Measurements from ENCODE around the gene CRABP2.
A peak's percentile ranks its signal among the peaks of the same experiment; 100 is the strongest.

Gene CRABP2

DNA sequence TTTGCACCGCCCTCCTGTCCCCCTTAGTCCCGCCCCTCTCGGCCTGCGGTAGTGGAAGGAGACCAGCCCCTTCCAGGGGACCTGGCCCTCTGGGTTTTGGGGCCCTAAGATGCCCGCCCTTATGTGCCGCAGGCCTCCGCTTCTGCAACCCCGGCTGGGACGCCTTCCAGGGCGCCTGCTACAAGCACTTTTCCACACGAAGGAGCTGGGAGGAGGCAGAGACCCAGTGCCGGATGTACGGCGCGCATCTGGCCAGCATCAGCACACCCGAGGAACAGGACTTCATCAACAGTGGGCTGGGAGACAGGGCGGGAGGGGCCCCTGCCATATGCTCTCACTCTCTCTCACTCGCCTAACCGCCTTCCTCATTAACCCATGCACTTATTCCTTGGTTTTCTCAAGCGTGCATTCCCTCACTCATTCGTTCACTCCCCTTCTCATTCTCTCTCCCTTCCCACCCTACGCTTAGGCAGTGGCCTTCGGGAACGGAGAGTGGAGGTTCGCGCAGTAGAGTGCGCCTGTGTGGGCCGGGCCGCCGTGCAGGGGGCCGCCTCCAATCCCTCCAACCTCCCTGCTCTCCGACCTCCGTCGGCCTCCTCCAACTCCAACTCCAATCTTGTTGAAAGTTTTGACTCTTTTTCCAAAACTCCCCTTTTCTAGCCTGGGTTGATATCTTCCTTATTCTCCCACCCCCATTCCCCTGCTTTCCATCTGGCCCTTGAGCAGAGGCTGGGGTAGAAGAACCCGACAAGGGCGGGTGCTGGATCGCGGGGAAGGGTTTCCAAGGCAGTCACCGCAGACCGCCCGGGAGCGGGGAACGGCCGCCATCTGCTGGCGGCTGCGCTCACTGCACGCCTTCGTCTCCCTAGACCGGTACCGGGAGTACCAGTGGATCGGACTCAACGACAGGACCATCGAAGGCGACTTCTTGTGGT is 48.3 kb downstream of the CRABP2 start:
- DNase-seq (ENCODE audit: low spot score), result peak; percentile 21
- FAIRE-seq, result no peak

DNA sequence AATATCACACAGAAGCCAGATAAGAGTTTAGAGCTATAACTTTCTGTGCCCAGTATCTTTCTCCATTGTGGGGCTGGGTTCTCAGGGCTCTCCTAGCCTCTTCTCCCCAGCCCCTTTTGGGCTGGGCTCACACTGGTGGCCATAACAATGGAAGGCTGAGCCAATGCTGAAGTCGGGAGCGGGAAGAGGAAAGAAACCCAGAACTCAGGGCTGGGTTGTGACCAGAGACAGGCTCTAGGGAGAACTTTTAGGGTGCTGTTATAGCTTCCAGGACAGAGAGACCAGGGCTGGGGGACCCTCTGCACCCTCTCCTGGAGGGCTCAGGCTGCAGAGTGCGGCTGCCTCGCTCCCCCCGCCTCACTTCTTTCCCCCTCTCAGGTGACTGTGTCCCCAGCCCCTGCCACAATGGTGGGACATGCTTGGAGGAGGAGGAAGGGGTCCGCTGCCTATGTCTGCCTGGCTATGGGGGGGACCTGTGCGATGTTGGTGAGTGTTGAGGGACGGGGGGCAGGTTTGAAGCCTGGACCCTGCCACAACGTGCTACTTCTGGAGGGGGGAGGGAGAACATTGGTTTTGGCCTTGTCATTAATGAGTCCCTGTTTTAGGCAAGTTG is 49.4 kb downstream of the CRABP2 start:
- FAIRE-seq, result no peak

DNA sequence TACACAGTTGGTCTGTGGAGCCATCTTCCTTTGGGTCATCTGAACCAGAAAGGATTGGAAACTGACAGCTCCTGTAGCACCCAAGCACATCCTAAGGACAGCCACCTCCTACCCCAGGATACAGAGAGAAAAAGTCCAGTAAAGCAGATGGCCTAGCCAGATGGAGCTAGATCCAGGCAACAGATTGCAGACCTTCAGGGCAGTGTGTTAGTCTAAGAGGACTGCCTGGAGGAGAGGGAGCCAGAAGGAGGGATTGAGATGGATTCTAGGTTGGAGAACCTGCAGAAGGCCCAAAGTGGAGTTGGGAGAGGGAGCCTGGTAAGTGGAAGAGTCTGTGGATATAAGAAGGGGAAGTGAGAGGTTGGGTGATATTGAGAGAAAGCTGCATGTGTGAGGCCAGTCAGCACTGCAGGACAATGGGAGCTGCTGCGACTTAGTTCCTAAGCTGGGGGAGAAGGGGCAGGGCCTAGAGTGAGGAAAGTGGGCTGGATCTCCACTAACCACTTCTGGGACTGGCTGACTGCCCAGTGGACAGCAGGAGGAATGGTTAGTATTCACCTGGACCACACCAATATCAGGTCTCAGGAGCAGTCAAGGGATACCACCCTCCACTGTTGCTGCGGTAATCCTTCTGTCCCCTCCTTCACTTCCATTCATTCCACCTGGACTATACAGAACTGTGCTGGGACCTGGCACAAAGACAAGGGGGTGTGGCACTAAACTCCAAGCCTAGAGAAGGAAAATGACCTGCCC is 50.1 kb downstream of the CRABP2 start:
- FAIRE-seq (no peak), DNase-seq (ENCODE audit: low spot score) (no peak)

More for the DNA sequence above, 49.4 kb downstream of the CRABP2 start:
- DNase-seq (ENCODE audit: low spot score), result no peak

DNA sequence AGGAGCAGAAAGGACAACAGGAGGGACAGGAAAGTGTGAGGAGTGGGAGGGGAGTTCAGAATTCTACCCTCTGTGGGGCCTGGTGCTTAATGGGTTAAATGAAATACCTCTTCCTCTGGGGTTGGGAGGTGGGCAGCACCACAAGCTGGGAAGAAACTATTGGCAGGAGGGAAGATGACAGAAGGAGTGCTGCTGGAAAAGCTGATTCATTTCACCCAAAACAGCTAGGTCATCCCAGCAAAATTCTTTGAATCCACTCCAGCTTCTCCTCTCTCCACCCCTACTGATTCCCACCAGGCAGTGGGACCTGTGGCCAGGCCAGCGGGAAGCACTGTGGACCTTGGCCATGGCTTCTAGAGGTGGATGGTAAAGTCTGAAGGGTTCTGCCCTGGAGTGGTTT is 50.7 kb downstream of the CRABP2 start:
- DNase-seq (ENCODE audit: low spot score), result no peak
- no peak for FAIRE-seq

DNA sequence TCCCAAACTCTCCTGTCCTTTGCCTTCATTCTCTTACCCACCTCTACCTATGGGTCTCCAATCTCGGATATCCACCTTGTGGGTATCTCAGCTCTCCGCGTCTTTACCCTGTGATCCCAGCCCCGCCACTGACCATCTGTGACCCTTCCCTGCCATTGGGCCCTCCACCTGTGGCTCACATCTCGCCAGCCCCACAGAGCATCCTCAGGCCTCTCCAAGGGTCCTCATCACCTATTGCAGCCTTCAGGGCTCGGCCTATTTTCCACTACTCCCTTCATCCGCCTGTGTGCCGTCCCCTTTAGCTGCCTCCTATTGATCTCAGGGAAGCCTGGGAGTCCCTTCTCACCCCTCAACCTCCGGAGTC is 52.4 kb downstream of the CRABP2 start:
- DNase-seq (ENCODE audit: low spot score), result no peak
- FAIRE-seq, result no peak

DNA sequence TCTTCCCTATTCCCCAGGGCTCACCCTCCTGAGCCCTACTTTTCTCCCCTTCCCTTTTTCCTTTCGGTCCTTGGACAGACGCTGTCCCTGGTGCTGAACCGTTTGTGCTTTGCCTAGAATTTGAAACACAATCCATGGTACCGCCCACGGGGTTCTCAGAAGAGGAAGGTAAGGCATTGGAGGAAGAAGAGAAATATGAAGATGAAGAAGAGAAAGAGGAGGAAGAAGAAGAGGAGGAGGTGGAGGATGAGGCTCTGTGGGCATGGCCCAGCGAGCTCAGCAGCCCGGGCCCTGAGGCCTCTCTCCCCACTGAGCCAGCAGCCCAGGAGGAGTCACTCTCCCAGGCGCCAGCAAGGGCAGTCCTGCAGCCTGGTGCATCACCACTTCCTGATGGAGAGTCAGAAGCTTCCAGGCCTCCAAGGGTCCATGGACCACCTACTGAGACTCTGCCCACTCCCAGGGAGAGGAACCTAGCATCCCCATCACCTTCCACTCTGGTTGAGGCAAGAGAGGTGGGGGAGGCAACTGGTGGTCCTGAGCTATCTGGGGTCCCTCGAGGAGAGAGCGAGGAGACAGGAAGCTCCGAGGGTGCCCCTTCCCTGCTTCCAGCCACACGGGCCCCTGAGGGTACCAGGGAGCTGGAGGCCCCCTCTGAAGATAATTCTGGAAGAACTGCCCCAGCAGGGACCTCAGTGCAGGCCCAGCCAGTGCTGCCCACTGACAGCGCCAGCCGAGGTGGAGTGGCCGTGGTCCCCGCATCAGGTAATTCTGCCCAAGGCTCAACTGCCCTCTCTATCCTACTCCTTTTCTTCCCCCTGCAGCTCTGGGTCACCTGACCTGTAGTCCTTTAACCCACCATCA is 53.0 kb downstream of the CRABP2 start:
- DNase-seq (ENCODE audit: low spot score) (no peak), FAIRE-seq (no peak)
